NOMO-1 (cell line): ENCODE measurements around the gene PRKN.

Experiments
- DNase-seq, 2 experiments: peaks; one replicate each; lab custom pipeline; 2025; ENCODE audit not compliant: unreplicated experiment in 2 of 2; lab: John Stamatoyannopoulos, UW

Gene PRKN

GRCh38 chr6:162471842-162472241, 255.7 kb downstream of the PRKN start:
- DNase-seq, result no peak

- DNase-seq, result no peak
Observed at GRCh38 chr6:162468326-162468725, 259.2 kb downstream of the PRKN start.

GRCh38 chr6:162467679-162468078, 259.9 kb downstream of the PRKN start:
- DNase-seq, result no peak

- DNase-seq, result no peak
Observed at GRCh38 chr6:162463576-162463975, 264.0 kb downstream of the PRKN start.

- no peak for DNase-seq
Observed at GRCh38 chr6:162459985-162460384, 267.6 kb downstream of the PRKN start.

GRCh38 chr6:162450358-162450757, 277.2 kb downstream of the PRKN start:
- no peak for DNase-seq

GRCh38 chr6:162448294-162448693, 279.3 kb downstream of the PRKN start:
- DNase-seq, result no peak

GRCh38 chr6:162443101-162443500, 284.5 kb downstream of the PRKN start:
- no peak for DNase-seq

GRCh38 chr6:162442687-162443086, 284.9 kb downstream of the PRKN start:
- no peak for DNase-seq

- DNase-seq, result no peak
Observed at GRCh38 chr6:162441991-162442390, 285.6 kb downstream of the PRKN start.

GRCh38 chr6:162438980-162439379, 288.6 kb downstream of the PRKN start:
- no peak for DNase-seq

GRCh38 chr6:162435071-162435470, 292.5 kb downstream of the PRKN start:
- DNase-seq, result no peak

GRCh38 chr6:162421004-162421403, 306.6 kb downstream of the PRKN start:
- no peak for DNase-seq

GRCh38 chr6:162416831-162417537, 310.6 kb downstream of the PRKN start:
- DNase-seq, result no peak

GRCh38 chr6:162416307-162416706, 311.3 kb downstream of the PRKN start:
- no peak for DNase-seq

- DNase-seq, result no peak
Observed at GRCh38 chr6:162409741-162410691, 317.6 kb downstream of the PRKN start.

- no peak for DNase-seq
Observed at GRCh38 chr6:162408826-162409535, 318.6 kb downstream of the PRKN start.

GRCh38 chr6:162404951-162405350, 322.6 kb downstream of the PRKN start:
- DNase-seq, result no peak

GRCh38 chr6:162403031-162403430, 324.5 kb downstream of the PRKN start:
- no peak for DNase-seq

- no peak for DNase-seq
Observed at GRCh38 chr6:162395181-162395580, 332.4 kb downstream of the PRKN start.
